Esophagus muscularis mucosa (tissue), 4 donors: ENCODE measurements around the gene HYAL1. TPM values are rescaled to one million over a fixed set of nuclear protein-coding genes. Genes with fewer than 3 reads are reported as not detected.

Experiments
- DNase-seq: peaks from one replicate; pipeline ENCODE4 v3.0.0-alpha.2; 2017; ENCODE audit errors: extremely low spot score
- H3K27ac ChIP-seq, 4 donors: fragments of 200-600 bp; sonication (generic); replicated peaks in 1 of 4; 1 replicate in 3 of 4; 2 replicates in 1 of 4; pipeline ENCODE4 v1.5.1; 2016 to 2019; ENCODE audit warnings: mild to moderate bottlenecking in 1 of 4
- H3K27me3 ChIP-seq, 4 donors: fragments of 200-600 bp; sonication (generic); one replicate each; pipeline versions ENCODE4 v1.5.1 to v1.6.0; 2016 to 2019
- H3K36me3 ChIP-seq, 4 donors: fragments of 200-600 bp; sonication (generic); one replicate each; pipeline ENCODE4 v1.5.1; 2016 to 2019
- H3K4me1 ChIP-seq, 4 donors: fragments of 200-600 bp; sonication (generic); one replicate each; pipeline ENCODE4 v1.5.1; 2016 to 2019
- H3K4me3 ChIP-seq, 4 donors: fragments of 200-600 bp; sonication (generic); 1 replicate in 2 of 4; 2 replicates in 2 of 4; pipeline ENCODE4 v1.5.1; 2016 to 2019; ENCODE audit warnings: mild to moderate bottlenecking in 4 of 4, moderate library complexity in 1 of 4
- H3K9me3 ChIP-seq, 4 donors: fragments of 200-600 bp; sonication (generic); 1 replicate in 3 of 4; 2 replicates in 1 of 4; pipeline ENCODE4 v1.5.1; 2016 to 2019
- EP300 ChIP-seq: sonication (generic); formaldehyde crosslinking; IDR thresholded peaks from one replicate; pipeline ENCODE4 v1.6.1; 2017; ENCODE audit warnings: antibody characterized with exemption
- POLR2A ChIP-seq: fragments of 450-650 bp; IDR thresholded peaks from one replicate; pipeline ENCODE4 v1.6.1; 2017; ENCODE audit warnings: antibody characterized with exemption, moderate library complexity, mild to moderate bottlenecking, low read depth
- POLR2AphosphoS5 ChIP-seq, 2 donors: sonication (generic); formaldehyde crosslinking; IDR thresholded peaks; one replicate each; pipeline ENCODE4 v1.6.1; 2017; ENCODE audit warnings: antibody characterized with exemption in 2 of 2
- WGBS: methylation state at CpG from one replicate; pipeline ENCODE4 v1.1.5; 2018; 5-methylcytosine and 5-hydroxymethylcytosine counted together
- intact Hi-C: fragments of 100-400 bp; cut with DNase I; formaldehyde crosslinking; loops from one replicate; pipeline ENCODE4 v1.15.1; 2023
- total RNA-seq, 4 donors: library from RNA; depleted of rRNA; stranded (reverse); fragments of >200 nt; gene quantifications; one replicate each; pipeline versions ENCODE4 v1.1.0 to v1.2.1, GENCODE V29; 2016
- TF ChIP-seq, protein P1 (sequence below), 3 experiments: fragments of 200-600 bp in 2 of 3; fragments of 450-650 bp in 1 of 3; sonication (generic) in 2 of 3; IDR thresholded peaks; one replicate each; pipeline ENCODE4 v1.5.1; 2017 to 2019; ENCODE audit warnings: antibody characterized with exemption in 3 of 3, mild to moderate bottlenecking in 2 of 3, moderate library complexity in 1 of 3

Gene HYAL1
- total RNA-seq, 4 donors from 2014 or later = 8.3 to 15.6 (median 9.0) TPM

DNA sequence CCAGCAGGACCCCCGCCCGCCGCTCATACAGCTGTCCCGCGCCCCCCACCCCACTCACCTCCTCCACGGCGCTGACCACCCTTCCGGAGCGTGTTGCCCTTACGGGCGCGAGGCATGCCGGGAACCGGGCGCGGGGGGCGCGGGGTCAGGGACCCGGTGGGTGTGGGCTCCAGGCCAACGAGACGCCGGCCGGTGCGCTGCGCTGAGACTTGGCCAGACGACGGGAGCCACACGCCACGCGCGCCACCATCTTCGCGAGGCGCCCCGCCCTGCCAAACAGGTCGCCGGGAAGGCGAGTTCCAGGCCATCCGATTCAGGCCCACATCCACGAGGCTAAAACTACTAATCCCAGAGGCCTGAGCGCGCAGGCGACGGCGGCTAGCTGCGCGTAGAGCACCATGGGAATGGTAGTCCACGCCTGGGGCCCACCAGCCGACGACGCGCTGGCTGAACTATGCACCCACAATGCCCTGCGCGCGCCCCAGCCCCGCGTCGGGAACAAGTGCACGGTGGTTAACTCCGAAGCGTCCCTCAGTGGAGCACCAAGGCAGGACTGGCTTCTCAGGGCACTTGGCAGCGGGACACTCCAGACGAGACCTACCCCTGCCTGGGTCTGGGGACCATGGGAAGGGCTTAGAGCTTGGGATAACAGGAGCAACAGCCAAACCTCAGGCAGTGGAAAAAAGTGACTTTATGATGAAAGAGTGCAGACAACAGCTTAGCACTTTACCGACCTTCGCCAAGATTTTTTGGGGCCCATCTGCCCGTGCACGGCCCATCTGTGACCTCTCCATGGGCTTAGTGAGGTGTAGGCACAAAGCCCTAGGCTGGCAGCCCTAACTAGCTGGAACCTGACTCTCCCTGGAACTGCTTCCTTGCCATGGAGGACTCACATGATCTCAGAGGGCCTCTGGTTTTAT, 11.0 kb downstream of the HYAL1 start, which contains the start of gene IFRD2:
TSS of gene IFRD2 (minus strand) at position 271 of the 920 bp plus-strand sequence. CDS start at position 116, 155 bp downstream.
- intact Hi-C loops = no loop called here
- DNase-seq = peak; percentile 99
- H3K4me3 ChIP-seq = peak within 1 kb of the TSS; percentile 82 to 99 (median 94)
- WGBS = 0% methylated on average over 40 of the region's 67 CpGs
- no peaks in the 10 kb centered on the region for H3K27me3 ChIP-seq
- H3K9me3 ChIP-seq = no peaks in the 10 kb centered on the region
- H3K27ac ChIP-seq = peak within 1 kb of the TSS; percentile 87 to 95 (median 92)
- peak; percentile 90 to 97 for TF ChIP-seq POLR2AphosphoS5 (IDR thresholded peaks at IDR 0.05)
- peak; percentile 79 for TF ChIP-seq POLR2A
- TF ChIP-seq, protein P1, sequence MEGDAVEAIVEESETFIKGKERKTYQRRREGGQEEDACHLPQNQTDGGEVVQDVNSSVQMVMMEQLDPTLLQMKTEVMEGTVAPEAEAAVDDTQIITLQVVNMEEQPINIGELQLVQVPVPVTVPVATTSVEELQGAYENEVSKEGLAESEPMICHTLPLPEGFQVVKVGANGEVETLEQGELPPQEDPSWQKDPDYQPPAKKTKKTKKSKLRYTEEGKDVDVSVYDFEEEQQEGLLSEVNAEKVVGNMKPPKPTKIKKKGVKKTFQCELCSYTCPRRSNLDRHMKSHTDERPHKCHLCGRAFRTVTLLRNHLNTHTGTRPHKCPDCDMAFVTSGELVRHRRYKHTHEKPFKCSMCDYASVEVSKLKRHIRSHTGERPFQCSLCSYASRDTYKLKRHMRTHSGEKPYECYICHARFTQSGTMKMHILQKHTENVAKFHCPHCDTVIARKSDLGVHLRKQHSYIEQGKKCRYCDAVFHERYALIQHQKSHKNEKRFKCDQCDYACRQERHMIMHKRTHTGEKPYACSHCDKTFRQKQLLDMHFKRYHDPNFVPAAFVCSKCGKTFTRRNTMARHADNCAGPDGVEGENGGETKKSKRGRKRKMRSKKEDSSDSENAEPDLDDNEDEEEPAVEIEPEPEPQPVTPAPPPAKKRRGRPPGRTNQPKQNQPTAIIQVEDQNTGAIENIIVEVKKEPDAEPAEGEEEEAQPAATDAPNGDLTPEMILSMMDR (IDR thresholded peaks at IDR 0.05) = no peak
- peaks cover 30 to 40% (median 32%) of the 10 kb centered on the region in 4 donors for H3K36me3 ChIP-seq
- peaks cover 26 to 38% (median 28%) of the 10 kb centered on the region in 4 donors for H3K4me1 ChIP-seq

DNA sequence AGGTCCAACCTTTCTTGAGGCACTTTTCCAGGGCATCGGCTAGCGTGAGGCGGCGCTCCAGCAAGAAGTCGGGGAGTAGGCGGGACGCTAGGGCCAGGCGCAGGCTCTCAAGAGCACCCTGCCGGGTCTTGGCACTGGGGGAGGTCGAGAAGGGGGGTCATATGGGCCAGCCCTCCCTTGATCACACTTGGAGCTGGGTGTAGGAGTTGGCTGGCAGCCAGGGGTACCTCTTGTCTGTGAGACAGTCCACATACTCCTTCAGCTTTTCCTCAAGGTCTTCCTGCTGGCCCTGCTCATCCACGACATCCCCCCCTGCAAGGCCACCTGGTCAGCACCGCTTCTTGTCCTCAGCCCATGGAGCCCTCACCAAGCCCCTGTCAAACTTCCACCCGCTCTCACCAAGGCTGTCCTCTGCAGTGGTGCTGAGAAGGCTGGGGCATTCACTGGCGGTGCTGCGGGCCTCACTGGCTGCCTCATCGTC, 13.2 kb downstream of the HYAL1 start:
- intact Hi-C loops = no loop called here
- DNase-seq = no peak
- whole genome bisulfite sequencing = 92% methylated on average over 14 of the region's 16 CpGs
- H3K27ac ChIP-seq = no peak overlapping the region
- TF ChIP-seq POLR2AphosphoS5 (IDR thresholded peaks at IDR 0.05) = no peak
- TF ChIP-seq EP300 = no peak
- TF ChIP-seq, protein P1 (IDR thresholded peaks at IDR 0.05) = no peak
- no peak for TF ChIP-seq POLR2A
- peaks cover 30 to 48% (median 43%) of the 10 kb centered on the region in 4 donors for H3K36me3 ChIP-seq
- H3K27me3 ChIP-seq = no peaks in the 10 kb centered on the region
- H3K9me3 ChIP-seq = no peaks in the 10 kb centered on the region
- no peak overlapping the region for H3K4me3 ChIP-seq
- H3K4me1 ChIP-seq = peaks cover 26 to 36% (median 33%) of the 10 kb centered on the region in 4 donors

DNA sequence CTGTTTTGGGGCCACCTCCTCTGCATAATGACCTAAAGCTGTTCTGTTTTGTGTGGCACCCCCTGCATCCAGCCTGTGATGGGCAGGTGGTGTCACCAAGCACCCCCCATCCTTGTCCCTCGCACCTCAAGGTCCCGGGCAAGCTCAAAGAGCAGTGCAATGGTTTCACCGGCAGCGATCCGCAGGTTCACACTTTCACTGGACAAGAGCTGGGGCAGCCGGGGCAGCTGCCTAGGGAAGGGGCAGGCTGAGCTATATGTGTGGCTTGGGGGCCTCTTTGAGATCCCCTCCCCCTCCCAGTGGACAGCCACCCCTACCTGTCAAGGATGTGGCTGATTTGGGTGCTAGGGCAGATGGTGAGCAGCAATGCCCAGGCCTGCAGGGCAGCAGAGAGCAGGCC, 14.2 kb downstream of the HYAL1 start:
- no peak for DNase-seq
- intact Hi-C loops = no loop called here
- no peaks in the 10 kb centered on the region for H3K27me3 ChIP-seq
- H3K27ac ChIP-seq = no peak overlapping the region
- H3K36me3 ChIP-seq = peaks cover 30 to 48% (median 43%) of the 10 kb centered on the region in 4 donors
- TF ChIP-seq POLR2A = no peak
- TF ChIP-seq, protein P1 (IDR thresholded peaks at IDR 0.05) = no peak
- no peak for TF ChIP-seq POLR2AphosphoS5 (IDR thresholded peaks at IDR 0.05)
- TF ChIP-seq EP300 = no peak
- no peak overlapping the region for H3K4me3 ChIP-seq
- peaks cover 26 to 36% (median 33%) of the 10 kb centered on the region in 4 donors for H3K4me1 ChIP-seq
- no peaks in the 10 kb centered on the region for H3K9me3 ChIP-seq
- WGBS = 92% methylated on average over 6 of the region's 6 CpGs

DNA sequence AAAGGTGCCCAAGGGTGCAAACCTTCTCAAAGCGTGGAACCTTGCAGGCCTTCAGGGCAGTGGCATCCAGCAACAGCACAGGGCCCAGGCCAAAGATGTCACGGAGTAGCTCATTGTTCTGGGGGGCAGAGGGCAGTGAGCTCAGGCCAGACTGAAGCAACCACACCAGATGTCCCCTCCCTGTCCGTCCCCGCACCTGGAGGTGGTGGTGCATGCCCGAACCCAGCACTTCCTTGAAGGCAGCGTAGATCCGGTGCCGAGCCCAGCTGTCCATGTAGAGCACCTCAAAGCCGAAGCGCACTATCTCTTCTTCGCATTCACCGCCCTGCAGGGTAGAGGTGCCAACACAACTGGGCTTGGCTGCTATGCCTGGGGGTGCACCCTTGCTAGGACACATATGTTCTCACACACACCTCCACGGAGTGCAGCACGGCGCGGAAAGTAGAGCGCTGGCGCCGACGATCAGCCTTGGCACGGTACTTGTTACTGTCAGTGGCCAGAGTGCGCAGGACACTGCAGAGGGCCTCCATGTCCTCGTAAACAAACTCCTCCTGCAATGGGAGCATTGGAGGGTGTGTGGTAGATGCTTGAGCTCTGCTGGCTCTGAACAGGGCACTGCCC, 14.9 kb downstream of the HYAL1 start:
- TF ChIP-seq POLR2A = no peak
- TF ChIP-seq, protein P1 (IDR thresholded peaks at IDR 0.05) = no peak
- TF ChIP-seq POLR2AphosphoS5 (IDR thresholded peaks at IDR 0.05) = no peak
- TF ChIP-seq EP300 = no peak
- H3K4me1 ChIP-seq = peaks cover 26 to 36% (median 32%) of the 10 kb centered on the region in 4 donors
- no peaks in the 10 kb centered on the region for H3K27me3 ChIP-seq
- WGBS = 94% methylated on average over 21 of the region's 23 CpGs
- no peaks in the 10 kb centered on the region for H3K9me3 ChIP-seq
- DNase-seq = no peak
- no peak overlapping the region for H3K4me3 ChIP-seq
- H3K36me3 ChIP-seq = peaks cover 30 to 48% (median 43%) of the 10 kb centered on the region in 4 donors
- intact Hi-C loops = no loop called here
- H3K27ac ChIP-seq = no peak overlapping the region
